NB4 (cell line): ENCODE data around the gene ADM2.
"Not testable (repeated sequence)": the region's sequence is repeated elsewhere in the genome, so short reads cannot be mapped to it uniquely, and the experiment has no call there.

Experiments
- DNase-seq: peaks from one replicate; pipeline ENCODE4 v3.0.0; 2010; ENCODE audit warnings: low read depth
- H3K4me3 ChIP-seq: one replicate; pipeline ENCODE4 v1.5.1; 2011; ENCODE audit warnings: mild to moderate bottlenecking, low read depth, low read length, moderate library complexity
- CTCF ChIP-seq: IDR thresholded peaks from one replicate; pipeline ENCODE4 v1.5.1; 2012; ENCODE audit warnings: low read depth, low read length
- MAX ChIP-seq: IDR thresholded peaks from 2 replicates; pipeline ENCODE4 v1.6.1; 2011; ENCODE audit warnings: low read depth, low read length
- MYC ChIP-seq: IDR thresholded peaks from 2 replicates; pipeline ENCODE4 v1.6.1; 2011; ENCODE audit warnings: low read depth, low read length
- POLR2A ChIP-seq: IDR thresholded peaks from 2 replicates; pipeline ENCODE4 v1.6.1; 2011; ENCODE audit warnings: mild to moderate bottlenecking; ENCODE audit not compliant: insufficient read length; ENCODE audit errors: extremely low read depth

ADM2 gene

DNA sequence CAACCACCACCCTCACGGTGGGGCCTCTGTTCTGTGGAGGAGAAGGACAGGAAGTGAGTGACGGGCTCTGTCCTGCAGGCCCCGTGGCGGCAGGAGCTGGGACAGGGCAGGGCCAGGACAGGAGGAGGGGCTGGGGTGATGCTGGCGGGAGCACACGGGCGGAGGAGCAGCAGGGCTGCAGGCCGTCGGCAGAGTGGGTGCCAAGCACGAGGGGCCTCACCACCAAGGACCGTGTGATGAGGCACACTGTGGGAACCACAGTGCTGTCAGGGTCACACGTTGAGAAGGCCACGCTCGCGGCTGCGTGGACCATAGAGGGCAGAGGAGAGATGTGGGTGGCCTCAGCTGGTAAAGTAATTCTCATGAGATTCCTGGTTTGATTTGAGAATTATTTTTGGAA is 35.5 kb downstream of the ADM2 start:
- DNase-seq: no peak
- no peak overlapping the region for H3K4me3 ChIP-seq
- TF ChIP-seq POLR2A: no peak
- TF ChIP-seq MYC: no peak
- no peak for TF ChIP-seq CTCF
- no peak for TF ChIP-seq MAX

- TF ChIP-seq MAX: no peak
- TF ChIP-seq POLR2A: no peak
- no peak for TF ChIP-seq CTCF
- TF ChIP-seq MYC: no peak
Measured at GRCh38 chr22:50517495-50518260, 36.3 kb downstream of the ADM2 start.

GRCh38 chr22:50518606-50519005 is 37.3 kb downstream of the ADM2 start:
- TF ChIP-seq MAX: no peak
- TF ChIP-seq MYC: no peak
- TF ChIP-seq POLR2A: no peak
- TF ChIP-seq CTCF: no peak
- DNase-seq: no peak
- H3K4me3 ChIP-seq: no peak overlapping the region

More at GRCh38 chr22:50517495-50518260, 36.3 kb downstream of the ADM2 start:
- no peak overlapping the region for H3K4me3 ChIP-seq
- DNase-seq: no peak

GRCh38 chr22:50519151-50519550 is 37.8 kb downstream of the ADM2 start:
- H3K4me3 ChIP-seq: no peak overlapping the region
- TF ChIP-seq MAX (no peak), POLR2A (no peak), CTCF (no peak), MYC (no peak)
- DNase-seq: no peak

- H3K4me3 ChIP-seq, DNase-seq: not testable (repeated sequence)
Measured at GRCh38 chr22:50520184-50520583, 38.8 kb downstream of the ADM2 start.

DNA sequence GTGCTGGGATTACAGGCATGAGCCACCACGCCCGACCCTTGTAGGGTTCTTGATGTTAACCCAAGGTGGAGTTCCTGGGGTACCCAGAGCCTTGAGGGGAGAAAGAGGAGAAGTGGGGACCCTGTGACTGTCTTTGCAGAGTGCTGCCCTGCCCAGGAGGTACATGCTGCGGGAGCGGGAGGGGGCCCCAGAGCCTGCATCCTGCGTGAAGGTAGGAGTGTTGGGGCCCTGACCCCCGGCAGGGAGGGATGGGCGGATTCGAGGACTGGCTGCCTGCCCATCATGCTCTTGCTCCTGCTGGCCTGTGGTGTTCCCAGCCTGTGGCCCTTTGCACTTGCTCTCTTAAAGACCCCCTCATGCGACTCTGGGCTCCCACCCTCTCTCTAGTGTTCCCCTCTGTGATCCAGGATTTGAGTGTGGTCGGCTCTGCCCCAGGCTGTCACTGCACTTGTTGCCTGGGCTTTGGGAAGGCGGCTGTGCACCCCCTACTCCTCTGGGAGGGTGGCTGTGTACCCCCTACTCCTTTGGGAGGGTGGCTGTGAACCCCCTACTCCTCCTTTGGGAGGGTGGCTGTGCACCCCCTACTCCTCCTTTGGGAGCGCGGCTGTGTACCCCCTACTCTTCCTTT is 39.6 kb downstream of the ADM2 start:
- DNase-seq: no peak
- no peak overlapping the region for H3K4me3 ChIP-seq
- TF ChIP-seq POLR2A (no peak), MYC (no peak), MAX (no peak), CTCF (no peak)
